OCI-LY7 (cell line): ENCODE results near the gene TMEM259. TPM values are rescaled to one million over a fixed set of nuclear protein-coding genes. Genes with fewer than 3 reads are reported as not detected.

Experiments used
- BruUV-seq: library from RNA; stranded (reverse); fragments of 400-500 nt; replicated peaks from 2 replicates; lab custom pipeline; 2021; lab: Mats Ljungman, UMichigan
- CTCF ChIA-PET: fragments of 300-600 bp; sonication (Branson Sonifier 250); formaldehyde crosslinking; loops from one replicate; lab custom pipeline; 2022; ENCODE audit warnings: antibody characterized with exemption; ENCODE audit not compliant: unreplicated experiment; lab: Charles Lee
- POLR2A ChIA-PET: fragments of 300-600 bp; sonication (Branson Sonifier 250); formaldehyde crosslinking; loops from one replicate; lab custom pipeline; 2022; ENCODE audit warnings: antibody characterized with exemption; lab: Charles Lee
- DNase-seq: peaks from one replicate; pipeline ENCODE4 v3.0.0-alpha.2; 2015; ENCODE audit warnings: low spot score
- H2AFZ ChIP-seq: fragments of 200-600 bp; sonication (generic), shearing (Covaris generic); 2 replicates; pipeline ENCODE4 v1.6.1; 2014; ENCODE audit warnings: mild to moderate bottlenecking, antibody characterized with exemption, low read length, moderate library complexity
- H3K27ac ChIP-seq: fragments of 200-600 bp; sonication (generic); 2 replicates; pipeline ENCODE4 v1.5.1; 2014; ENCODE audit warnings: mixed run types, low read depth, mild to moderate bottlenecking, moderate library complexity, low read length, inconsistent platforms; ENCODE audit not compliant: poor library complexity, severe bottlenecking
- H3K36me3 ChIP-seq: fragments of 200-600 bp; sonication (generic); 2 replicates; pipeline ENCODE4 v1.6.1; 2014; ENCODE audit warnings: mild to moderate bottlenecking, antibody characterized with exemption, low read length, moderate library complexity, mixed read lengths; ENCODE audit not compliant: insufficient read depth
- H3K4me1 ChIP-seq: fragments of 200-600 bp; sonication (generic); 2 replicates; pipeline ENCODE4 v1.5.1; 2014; ENCODE audit warnings: mild to moderate bottlenecking, low read length; ENCODE audit not compliant: insufficient read depth, poor library complexity, severe bottlenecking
- H3K4me2 ChIP-seq: fragments of 200-600 bp; sonication (generic); 2 replicates; pipeline ENCODE4 v1.6.1; 2014; ENCODE audit warnings: mild to moderate bottlenecking, low read length
- H3K4me3 ChIP-seq: fragments of 200-600 bp; sonication (generic); 2 replicates; pipeline ENCODE4 v1.5.1; 2014; ENCODE audit warnings: mild to moderate bottlenecking, low read depth, low read length; ENCODE audit not compliant: poor library complexity, severe bottlenecking
- H3K79me2 ChIP-seq: fragments of 200-600 bp; sonication (generic); 2 replicates; pipeline ENCODE4 v1.6.1; 2016; ENCODE audit warnings: low read depth, mild to moderate bottlenecking, low read length, moderate library complexity, mixed read lengths; ENCODE audit not compliant: insufficient read depth
- H3K9me2 ChIP-seq: fragments of 200-600 bp; sonication (generic); 2 replicates; pipeline ENCODE4 v1.6.1; 2016; ENCODE audit warnings: mild to moderate bottlenecking, low read length, mixed read lengths; ENCODE audit not compliant: insufficient read depth
- H3K9me3 ChIP-seq: fragments of 200-600 bp; sonication (generic); 2 replicates; pipeline ENCODE4 v1.6.1; 2014; ENCODE audit warnings: mild to moderate bottlenecking, mixed run types, low read length, mixed read lengths
- H4K20me1 ChIP-seq: fragments of 200-600 bp; sonication (generic); 2 replicates; pipeline ENCODE4 v1.6.1; 2014; ENCODE audit warnings: mild to moderate bottlenecking, antibody characterized with exemption, low read length, moderate library complexity, mixed read lengths; ENCODE audit not compliant: insufficient read depth
- CTCF ChIP-seq: fragments of 200-600 bp; sonication (generic); conservative IDR thresholded peaks from 2 replicates; pipeline ENCODE4 v1.5.1; 2014; ENCODE audit warnings: mild to moderate bottlenecking, antibody characterized with exemption, low read length, moderate library complexity, mixed read lengths
- EZH2phosphoT487 ChIP-seq: fragments of 200-600 bp; sonication (generic); IDR thresholded peaks from 2 replicates; pipeline ENCODE4 v1.6.1; 2018; ENCODE audit warnings: low read depth, borderline replicate concordance, mild to moderate bottlenecking, mixed run types, antibody characterized with exemption, low read length, moderate library complexity, mixed read lengths
- intact Hi-C: fragments of 100-400 bp; cut with micrococcal nuclease; formaldehyde crosslinking; loops from one replicate; pipeline ENCODE4 v1.10.0; 2022; ENCODE audit not compliant: unreplicated experiment
- total RNA-seq, 2 experiments: library from RNA; depleted of rRNA in 1 of 2; stranded (reverse); fragments of >200 nt in 1 of 2; shearing (Covaris generic) in 1 of 2; gene quantifications; 2 replicates each; pipeline ENCODE4 v1.2.3, GENCODE V29; 2014 to 2022

The TMEM259 gene
- total RNA-seq, 2 experiments from 2014 or later: 169 to 195 TPM

- H3K27ac ChIP-seq: no peak overlapping the region
- BruUV-seq: no TSS peak
- peaks cover 46% of the 10 kb centered on the region for H3K36me3 ChIP-seq
- no peak for DNase-seq
- intact Hi-C loops: no loop called here
- ChIA-PET POLR2A (no interaction called here), CTCF (no interaction called here)
- TF ChIP-seq CTCF: no peak
- TF ChIP-seq EZH2phosphoT487: no peak
- H3K4me1 ChIP-seq: no peaks in the 10 kb centered on the region
- H3K79me2 ChIP-seq: no peaks in the 10 kb centered on the region
- H3K9me2 ChIP-seq: no peaks in the 10 kb centered on the region
- no peaks in the 10 kb centered on the region for H4K20me1 ChIP-seq
- H2AFZ ChIP-seq: no peak overlapping the region
- no peak overlapping the region for H3K4me3 ChIP-seq
- H3K4me2 ChIP-seq: no peak overlapping the region
- H3K9me3 ChIP-seq: no peaks in the 10 kb centered on the region
Observed at GRCh38 chr19:1006711-1007398, 14.1 kb downstream of the TMEM259 start.

- no peak overlapping the region for H2AFZ ChIP-seq
- H3K9me3 ChIP-seq: no peaks in the 10 kb centered on the region
- intact Hi-C loops: no loop called here
- no peak for DNase-seq
- BruUV-seq: no TSS peak
- peaks cover 30% of the 10 kb centered on the region for H3K36me3 ChIP-seq
- no peaks in the 10 kb centered on the region for H4K20me1 ChIP-seq
- H3K4me2 ChIP-seq: no peak overlapping the region
- TF ChIP-seq CTCF: no peak
- TF ChIP-seq EZH2phosphoT487: no peak
- no peak overlapping the region for H3K4me3 ChIP-seq
- no peaks in the 10 kb centered on the region for H3K79me2 ChIP-seq
- ChIA-PET POLR2A (no interaction called here), CTCF (no interaction called here)
- no peaks in the 10 kb centered on the region for H3K9me2 ChIP-seq
- no peak overlapping the region for H3K27ac ChIP-seq
- H3K4me1 ChIP-seq: no peaks in the 10 kb centered on the region
Observed at GRCh38 chr19:1004803-1005664, 15.9 kb downstream of the TMEM259 start.
